A549 (cell line): ENCODE measurements around the gene JAKMIP2. TPM values are rescaled to one million over a fixed set of nuclear protein-coding genes. Genes with fewer than 3 reads are reported as not detected.

ENCODE experiments used
- ATAC-seq, 2 experiments: fragments of 200-7000 bp in 1 of 2; fragments of >200 bp in 1 of 2; cut with Nextera tagmentation in 1 of 2; cut with Tn5 transposase in 1 of 2; 3 replicates each; pipeline versions ENCODE4 v1.8.0 to v1.9.1; 2018 to 2020; ENCODE audit warnings: mild to moderate bottlenecking in 1 of 2, moderate library complexity in 1 of 2
- CTCF ChIA-PET: fragments of 300-600 bp; sonication (Branson Sonifier 250); formaldehyde crosslinking; extraction: SDS; loops from one replicate; lab custom pipeline; 2021; ENCODE audit warnings: antibody characterized with exemption, inconsistent platforms; lab: Yijun Ruan, JAX
- POLR2A ChIA-PET: fragments of 350-600 bp; formaldehyde crosslinking; extraction: SDS; loops from one replicate; lab custom pipeline; 2021; ENCODE audit warnings: antibody characterized with exemption, inconsistent platforms; lab: Yijun Ruan, JAX
- DNase-seq, 2 experiments: peaks; one replicate each; pipeline versions ENCODE4 v3.0.0 to v3.0.0-alpha.2; 2011 to 2016; ENCODE audit warnings: low read depth in 1 of 2, low spot score in 1 of 2
- FAIRE-seq: peaks from 2 replicates; lab custom pipeline; 2011; peaks lifted over from hg19 to GRCh38; lab: Jason Lieb, UNC
- H3K27ac ChIP-seq, 2 experiments: fragments of >200 bp; sonication (Bioruptor Twin); formaldehyde crosslinking; 3 replicates each; pipeline ENCODE4 v1.5.1; 2016 to 2017
- H3K4me1 ChIP-seq: fragments of >200 bp; sonication (Bioruptor Twin); formaldehyde crosslinking; 3 replicates; pipeline ENCODE4 v1.6.1; 2016
- H3K4me2 ChIP-seq: fragments of >200 bp; sonication (Bioruptor Twin); formaldehyde crosslinking; 3 replicates; pipeline ENCODE4 v1.6.1; 2016
- H3K4me3 ChIP-seq: fragments of >200 bp; sonication (Bioruptor Twin); formaldehyde crosslinking; 3 replicates; pipeline ENCODE4 v1.5.1; 2016
- H3K9me3 ChIP-seq: fragments of >200 bp; sonication (Bioruptor Twin); formaldehyde crosslinking; 3 replicates; pipeline ENCODE4 v1.6.1; 2016
- BHLHE40 ChIP-seq: IDR thresholded peaks from 2 replicates; pipeline ENCODE4 v1.6.1; 2012; ENCODE audit warnings: low read depth, low read length, inconsistent platforms
- CEBPB ChIP-seq, 2 experiments: fragments of >200 bp in 1 of 2; sonication (Bioruptor Twin) in 1 of 2; formaldehyde crosslinking in 1 of 2; IDR thresholded peaks; 2 replicates each; pipeline ENCODE4 v1.6.1; 2012 to 2016
- CHD2 ChIP-seq: fragments of 150-350 bp; IDR thresholded peaks from 2 replicates; pipeline ENCODE4 v1.6.1; 2014; ENCODE audit warnings: low read length; ENCODE audit not compliant: partially characterized antibody
- CTCF ChIP-seq: fragments of >200 bp; sonication (Bioruptor Twin); formaldehyde crosslinking; IDR thresholded peaks from 3 replicates; pipeline ENCODE4 v1.5.1; 2016
- EHMT2 ChIP-seq: fragments of 200-600 bp; sonication (generic); IDR thresholded peaks from 2 replicates; pipeline ENCODE4 v1.6.1; 2016; ENCODE audit warnings: antibody characterized with exemption, low read depth, mild to moderate bottlenecking, moderate library complexity
- ELK1 ChIP-seq: fragments of 150-350 bp; IDR thresholded peaks from 2 replicates; pipeline ENCODE4 v1.6.1; 2014; ENCODE audit warnings: low read depth, mild to moderate bottlenecking, low read length
- FOSB ChIP-seq: fragments of 250-450 bp; sonication (Bioruptor Pico); IDR thresholded peaks from 2 replicates; pipeline ENCODE4 v1.5.0; 2020; ENCODE audit warnings: mild to moderate bottlenecking, moderate library complexity
- FOSL2 ChIP-seq, 2 experiments: fragments of 450-650 bp in 1 of 2; fragments of >200 bp in 1 of 2; sonication (Bioruptor Twin) in 1 of 2; formaldehyde crosslinking; IDR thresholded peaks; 2 replicates each; pipeline versions ENCODE4 v1.5.0 to v1.6.1; 2016 to 2020; ENCODE audit warnings: mild to moderate bottlenecking in 1 of 2, moderate library complexity in 1 of 2
- FOXS1 ChIP-seq: fragments of 250-450 bp; sonication (Bioruptor Pico); IDR thresholded peaks from 2 replicates; pipeline ENCODE4 v1.5.0; 2020; ENCODE audit warnings: mild to moderate bottlenecking, moderate library complexity
- GATA3 ChIP-seq: IDR thresholded peaks from 2 replicates; pipeline ENCODE4 v1.6.1; 2012; ENCODE audit warnings: borderline replicate concordance
- HOXA7 ChIP-seq: fragments of 250-450 bp; sonication (Bioruptor Pico); IDR thresholded peaks from 2 replicates; pipeline ENCODE4 v1.5.0; 2020; ENCODE audit warnings: mild to moderate bottlenecking, moderate library complexity
- HOXB5 ChIP-seq: fragments of 250-450 bp; sonication (Bioruptor Pico); IDR thresholded peaks from 2 replicates; pipeline ENCODE4 v1.5.0; 2020; ENCODE audit warnings: mild to moderate bottlenecking, moderate library complexity
- KDM5A ChIP-seq: fragments of 200-600 bp; sonication (generic); IDR thresholded peaks from 2 replicates; pipeline ENCODE4 v1.6.1; 2016; ENCODE audit warnings: antibody characterized with exemption, mild to moderate bottlenecking
- NR3C1 ChIP-seq: fragments of >200 bp; sonication (Bioruptor Twin); formaldehyde crosslinking; IDR thresholded peaks from 3 replicates; pipeline ENCODE4 v1.6.1; 2017
- PHF8 ChIP-seq: fragments of 200-600 bp; sonication (generic); IDR thresholded peaks from 2 replicates; pipeline ENCODE4 v1.6.1; 2016; ENCODE audit warnings: low read depth, mild to moderate bottlenecking, antibody characterized with exemption, moderate library complexity, borderline replicate concordance
- POLR2A ChIP-seq: IDR thresholded peaks from 2 replicates; pipeline ENCODE4 v1.6.1; 2012; ENCODE audit warnings: mild to moderate bottlenecking, low read length
- POLR2AphosphoS2 ChIP-seq: conservative IDR thresholded peaks from 2 replicates; pipeline ENCODE4 v1.6.1; 2012; ENCODE audit warnings: low read length, improper control_type of control experiment, inconsistent platforms
- RCOR1 ChIP-seq: fragments of 150-350 bp; IDR thresholded peaks from 2 replicates; pipeline ENCODE4 v1.6.1; 2014; ENCODE audit warnings: antibody characterized with exemption, low read length, low read depth
- REST ChIP-seq: fragments of 200-600 bp; sonication (generic); IDR thresholded peaks from 2 replicates; pipeline ENCODE4 v1.6.1; 2016; ENCODE audit warnings: antibody characterized with exemption, mild to moderate bottlenecking, moderate library complexity
- RNF2 ChIP-seq: fragments of 200-600 bp; sonication (generic); IDR thresholded peaks from 2 replicates; pipeline ENCODE4 v1.6.1; 2016; ENCODE audit warnings: low read depth, mild to moderate bottlenecking, antibody characterized with exemption, moderate library complexity, borderline replicate concordance
- SMC3 ChIP-seq: fragments of >200 bp; sonication (Bioruptor Twin); formaldehyde crosslinking; IDR thresholded peaks from 3 replicates; pipeline ENCODE4 v1.6.1; 2018; ENCODE audit warnings: inconsistent platforms
- TP53 ChIP-seq: fragments of 250-450 bp; sonication (Bioruptor Pico); IDR thresholded peaks from 2 replicates; pipeline ENCODE4 v1.5.0; 2021; ENCODE audit warnings: mild to moderate bottlenecking, moderate library complexity
- WGBS: methylation state at CpG from one replicate; pipeline ENCODE4 v1.1.6; 2017; ENCODE audit errors: missing lambda C conversion rate; 5-methylcytosine and 5-hydroxymethylcytosine counted together
- polyA plus RNA-seq, 4 experiments: library from polyadenylated mRNA; depleted of rRNA in 3 of 4; stranded (reverse); fragments of >200 nt; fragmentation: RNase III in 1 of 4; extraction: RNeasy Plus Mini Kit Qiagen cat#74134 plus additional on column Dnase treatment in 1 of 4; gene quantifications; 2 replicates in 3 of 4; 3 replicates in 1 of 4; pipeline ENCODE4 v1.2.3, GENCODE V29; 2011 to 2017
- TF ChIP-seq, protein P1 (sequence below): fragments of 250-450 bp; sonication (Bioruptor Pico); IDR thresholded peaks from 2 replicates; pipeline ENCODE4 v1.5.0; 2020; ENCODE audit warnings: low read depth, mild to moderate bottlenecking, moderate library complexity
- TF ChIP-seq, protein P2 (sequence below): fragments of 250-450 bp; sonication (Bioruptor Pico); IDR thresholded peaks from 2 replicates; pipeline ENCODE4 v1.5.0; 2021; ENCODE audit warnings: mild to moderate bottlenecking, moderate library complexity, borderline replicate concordance

JAKMIP2 gene
- polyA plus RNA-seq, 2 of the 4 experiments (the other 2 are of a cell fraction), result 0.01 TPM; not detected in 1

DNA sequence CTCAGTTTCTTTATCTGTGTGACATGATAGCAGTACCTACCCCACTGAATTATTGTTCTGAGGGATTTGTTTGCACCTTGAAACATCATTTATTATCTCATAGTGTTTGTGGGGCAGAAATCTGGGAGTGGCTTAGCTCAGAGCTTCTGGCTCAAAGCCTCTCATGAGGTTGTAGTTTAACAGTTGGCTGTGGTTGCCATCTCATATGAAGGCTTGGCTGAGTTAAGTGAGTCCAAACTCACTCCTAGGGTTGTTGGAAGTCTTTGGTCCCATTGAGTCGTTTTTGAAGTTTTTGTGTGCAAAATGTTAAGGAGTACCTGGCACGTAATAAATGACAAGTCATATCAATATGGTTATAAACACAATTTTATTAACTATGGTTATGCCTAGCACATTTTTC, 3.6 kb upstream of the JAKMIP2 start:
- ChIA-PET CTCF (no interaction called here), POLR2A (no interaction called here)
- DNase-seq, result no peak
- H3K9me3 ChIP-seq, result no peaks in the 10 kb centered on the region
- 10% methylated on average over 2 of the region's 2 CpGs for WGBS
- no peak overlapping the region for H3K4me3 ChIP-seq
- no peaks in the 10 kb centered on the region for H3K4me1 ChIP-seq
- no peak for ATAC-seq
- H3K4me2 ChIP-seq, result no peak overlapping the region
- H3K27ac ChIP-seq, result no peak overlapping the region
- TF ChIP-seq EHMT2, result no peak
- TF ChIP-seq KDM5A, result no peak
- no peak for TF ChIP-seq BHLHE40
- no peak for TF ChIP-seq RNF2
- TF ChIP-seq FOXS1 (CRISPR knock-in tag), result no peak
- TF ChIP-seq SMC3, result no peak
- TF ChIP-seq GATA3, result no peak
- TF ChIP-seq PHF8, result no peak
- TF ChIP-seq, protein P1, sequence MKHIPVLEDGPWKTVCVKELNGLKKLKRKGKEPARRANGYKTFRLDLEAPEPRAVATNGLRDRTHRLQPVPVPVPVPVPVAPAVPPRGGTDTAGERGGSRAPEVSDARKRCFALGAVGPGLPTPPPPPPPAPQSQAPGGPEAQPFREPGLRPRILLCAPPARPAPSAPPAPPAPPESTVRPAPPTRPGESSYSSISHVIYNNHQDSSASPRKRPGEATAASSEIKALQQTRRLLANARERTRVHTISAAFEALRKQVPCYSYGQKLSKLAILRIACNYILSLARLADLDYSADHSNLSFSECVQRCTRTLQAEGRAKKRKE (CRISPR knock-in tag), result no peak
- no peak for TF ChIP-seq CTCF
- no peak for TF ChIP-seq CEBPB (IDR thresholded peaks at IDR 0.05)
- TF ChIP-seq, all 56 proteins: peak for 0
- no peak for FAIRE-seq

DNA sequence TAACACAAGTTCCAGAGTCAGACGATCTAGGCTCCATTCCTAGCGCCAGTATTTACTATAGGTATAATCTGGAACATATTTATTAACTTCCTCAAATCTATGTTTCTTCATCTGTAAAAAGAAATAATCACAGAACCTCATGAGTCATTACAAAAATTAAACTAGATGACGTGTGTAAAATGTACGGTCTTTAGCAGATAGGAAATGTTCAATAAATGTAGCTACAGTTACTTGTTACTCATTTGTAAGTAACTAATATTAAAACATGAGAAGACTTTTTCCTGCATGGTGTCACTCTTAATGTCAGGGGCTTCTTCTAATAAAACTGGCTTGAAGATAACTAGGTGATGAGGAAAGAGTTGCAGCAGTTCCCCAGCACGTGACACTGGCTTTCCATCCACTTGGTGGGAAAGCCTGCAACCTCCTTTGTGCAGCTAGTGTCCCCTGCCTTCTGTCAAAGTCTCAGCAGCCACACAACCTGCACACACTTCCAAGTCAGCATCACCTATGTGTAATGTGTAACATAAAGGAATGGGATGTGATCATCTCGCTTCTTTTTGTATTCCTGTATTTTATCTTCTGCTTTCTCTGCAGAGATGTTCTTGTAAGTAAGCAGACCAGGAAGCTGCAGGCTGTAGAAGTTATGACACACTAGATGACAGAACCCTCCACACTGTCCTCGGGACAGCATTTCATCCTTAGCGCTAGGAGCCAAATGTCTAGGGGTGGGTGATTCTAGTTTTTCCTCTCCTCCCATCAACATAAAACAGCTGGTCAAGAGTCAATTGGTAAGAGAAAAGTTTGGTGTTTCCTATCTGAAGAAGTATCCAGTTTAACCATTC, 1.8 kb upstream of the JAKMIP2 start:
- no peak for FAIRE-seq
- no peak for DNase-seq
- no peaks in the 10 kb centered on the region for H3K9me3 ChIP-seq
- POLR2A ChIA-PET, result no interaction called here
- no peaks in the 10 kb centered on the region for H3K4me1 ChIP-seq
- no peak for ATAC-seq
- H3K4me2 ChIP-seq, result no peak overlapping the region
- H3K4me3 ChIP-seq, result no peak overlapping the region
- 23% methylated on average over 8 of the region's 8 CpGs for WGBS
- CTCF ChIA-PET, result interaction anchor here (0.8 kb wide), 1 partner anchor 38 kb away, joined by 3 read pairs; no protein-coding TSS in a partner anchor
- H3K27ac ChIP-seq, result no peak overlapping the region
- TF ChIP-seq POLR2AphosphoS2 (no peak), KDM5A (no peak), GATA3 (no peak), HOXA7 (CRISPR knock-in tag) (no peak), REST (no peak), PHF8 (no peak), RCOR1 (no peak), ELK1 (no peak), FOSL2 (IDR thresholded peaks at IDR 0.05) (no peak), FOSL2 (CRISPR knock-in tag; IDR thresholded peaks at IDR 0.05) (no peak), SMC3 (no peak), CHD2 (no peak), FOSB (CRISPR knock-in tag) (no peak), HOXB5 (CRISPR knock-in tag) (no peak), TP53 (CRISPR knock-in tag) (no peak), POLR2A (no peak), RNF2 (no peak), NR3C1 (no peak)
- TF ChIP-seq, protein P2, sequence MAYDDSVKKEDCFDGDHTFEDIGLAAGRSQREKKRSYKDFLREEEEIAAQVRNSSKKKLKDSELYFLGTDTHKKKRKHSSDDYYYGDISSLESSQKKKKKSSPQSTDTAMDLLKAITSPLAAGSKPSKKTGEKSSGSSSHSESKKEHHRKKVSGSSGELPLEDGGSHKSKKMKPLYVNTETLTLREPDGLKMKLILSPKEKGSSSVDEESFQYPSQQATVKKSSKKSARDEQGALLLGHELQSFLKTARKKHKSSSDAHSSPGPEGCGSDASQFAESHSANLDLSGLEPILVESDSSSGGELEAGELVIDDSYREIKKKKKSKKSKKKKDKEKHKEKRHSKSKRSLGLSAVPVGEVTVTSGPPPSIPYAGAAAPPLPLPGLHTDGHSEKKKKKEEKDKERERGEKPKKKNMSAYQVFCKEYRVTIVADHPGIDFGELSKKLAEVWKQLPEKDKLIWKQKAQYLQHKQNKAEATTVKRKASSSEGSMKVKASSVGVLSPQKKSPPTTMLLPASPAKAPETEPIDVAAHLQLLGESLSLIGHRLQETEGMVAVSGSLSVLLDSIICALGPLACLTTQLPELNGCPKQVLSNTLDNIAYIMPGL (CRISPR knock-in tag), result no peak
- TF ChIP-seq, protein P1 (CRISPR knock-in tag), result no peak
